Stomach (tissue), 9 donors: ENCODE data around the gene TCF7L1. TPM values are rescaled to one million over a fixed set of nuclear protein-coding genes. Genes with fewer than 3 reads are reported as not detected.

Source experiments
- DNase-seq, 2 donors: peaks; one replicate each; pipeline versions ENCODE4 v3.0.0 to v3.0.0-alpha.2; 2013 to 2019
- H3K27ac ChIP-seq, 5 donors: fragments of 200-600 bp in 4 of 5; sonication (generic) in 4 of 5; one replicate each; pipeline ENCODE4 v1.5.1; 2013 to 2019; ENCODE audit warnings: mild to moderate bottlenecking in 1 of 5, moderate library complexity in 1 of 5
- H3K27me3 ChIP-seq, 3 donors: fragments of 200-600 bp; sonication (generic); one replicate each; pipeline ENCODE4 v1.5.1; 2017 to 2019; ENCODE audit warnings: mixed run types in 1 of 3
- H3K36me3 ChIP-seq, 4 donors: fragments of 200-600 bp; sonication (generic); 1 replicate in 3 of 4; 2 replicates in 1 of 4; pipeline ENCODE4 v1.5.1; 2016 to 2019
- H3K4me1 ChIP-seq, 4 donors: fragments of 200-600 bp; sonication (generic); one replicate each; pipeline ENCODE4 v1.5.1; 2016 to 2019
- H3K4me3 ChIP-seq, 4 donors: fragments of 200-600 bp; sonication (generic) in 3 of 4; one replicate each; pipeline ENCODE4 v1.5.1; 2016 to 2019; ENCODE audit warnings: mild to moderate bottlenecking in 1 of 4
- H3K9me3 ChIP-seq, 4 donors: fragments of 200-600 bp; sonication (generic); one replicate each; pipeline ENCODE4 v1.5.1; 2016 to 2019
- EP300 ChIP-seq: sonication (generic); formaldehyde crosslinking; IDR thresholded peaks from one replicate; pipeline ENCODE4 v1.6.1; 2017; ENCODE audit warnings: antibody characterized with exemption
- POLR2A ChIP-seq, 4 donors: fragments of 450-650 bp; IDR thresholded peaks; one replicate each; pipeline ENCODE4 v1.6.1; 2016; ENCODE audit warnings: antibody characterized with exemption in 4 of 4, control low read depth in 2 of 4, mild to moderate bottlenecking in 1 of 4, moderate library complexity in 1 of 4
- POLR2AphosphoS5 ChIP-seq, 3 donors: sonication (generic); formaldehyde crosslinking; IDR thresholded peaks; one replicate each; pipeline ENCODE4 v1.6.1; 2016; ENCODE audit warnings: antibody characterized with exemption in 3 of 3
- WGBS, 5 donors: extraction: QIAGEN DNeasy Blood & Tissue Kit in 3 of 5; methylation state at CpG; one replicate each; pipeline versions ENCODE4 v1.1.5 to v1.1.7; 2013 to 2018; 5-methylcytosine and 5-hydroxymethylcytosine counted together
- intact Hi-C: fragments of 100-400 bp; cut with DNase I; formaldehyde crosslinking; loops from one replicate; pipeline ENCODE4 v1.15.1; 2023; ENCODE audit warnings: low total_unique reads
- polyA plus RNA-seq, 3 donors: library from polyadenylated mRNA; stranded (reverse); fragments of 200-250 nt; gene quantifications; one replicate each; pipeline ENCODE4 v1.2.3, GENCODE V29; 2013
- total RNA-seq, 5 donors: library from RNA; depleted of rRNA; stranded (reverse); fragments of >200 nt; gene quantifications; one replicate each; pipeline versions ENCODE4 v1.1.0 to v1.2.3, GENCODE V29; 2014 to 2016
- TF ChIP-seq, protein P1 (sequence below), 7 experiments: fragments of 450-650 bp in 4 of 7; fragments of 200-600 bp in 3 of 7; sonication (generic) in 3 of 7; IDR thresholded peaks; one replicate each; pipeline ENCODE4 v1.5.1; 2016 to 2019; ENCODE audit warnings: antibody characterized with exemption in 7 of 7, control low read depth in 2 of 7, mild to moderate bottlenecking in 1 of 7
- donor health status: healthy with polysubstance abuse.
- donor health status: Bipolar disorder and iron deficiency.
- donor health status: healthy.

TCF7L1 gene
- total and polyA plus RNA-seq, 8 donors, result 0.45 to 8.3 (median 4.9) TPM; not detected in 1

DNA sequence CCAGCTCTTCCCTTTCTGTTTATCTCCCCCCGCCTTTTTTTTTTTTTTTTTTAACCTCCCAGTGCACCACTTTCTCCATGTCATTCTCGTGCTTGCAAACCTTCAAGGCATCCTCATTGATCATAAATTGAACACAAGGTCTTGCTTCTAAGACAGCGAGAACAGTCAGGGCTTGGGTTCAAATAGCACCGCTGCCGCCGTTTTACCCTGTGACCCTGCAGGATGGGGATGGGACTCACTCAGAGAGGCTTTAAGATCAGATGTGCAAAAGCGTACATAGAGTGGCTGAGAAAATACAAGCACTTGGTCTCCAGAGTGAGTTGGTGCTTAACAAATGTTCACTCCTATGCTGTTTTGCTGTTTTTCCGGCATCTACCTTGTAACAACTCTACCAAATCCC, 93.6 kb downstream of the TCF7L1 start:
- Histone ChIP-seq H3K4me1 (peaks cover 0 to 6% (median 0%) of the 10 kb centered on the region in 4 donors), H3K27ac (no peak overlapping the region), H3K9me3 (no peaks in the 10 kb centered on the region), H3K27me3 (no peaks in the 10 kb centered on the region), H3K4me3 (no peak overlapping the region), H3K36me3 (no peaks in the 10 kb centered on the region)
- TF ChIP-seq POLR2AphosphoS5 (IDR thresholded peaks at IDR 0.05), result no peak
- TF ChIP-seq, protein P1, sequence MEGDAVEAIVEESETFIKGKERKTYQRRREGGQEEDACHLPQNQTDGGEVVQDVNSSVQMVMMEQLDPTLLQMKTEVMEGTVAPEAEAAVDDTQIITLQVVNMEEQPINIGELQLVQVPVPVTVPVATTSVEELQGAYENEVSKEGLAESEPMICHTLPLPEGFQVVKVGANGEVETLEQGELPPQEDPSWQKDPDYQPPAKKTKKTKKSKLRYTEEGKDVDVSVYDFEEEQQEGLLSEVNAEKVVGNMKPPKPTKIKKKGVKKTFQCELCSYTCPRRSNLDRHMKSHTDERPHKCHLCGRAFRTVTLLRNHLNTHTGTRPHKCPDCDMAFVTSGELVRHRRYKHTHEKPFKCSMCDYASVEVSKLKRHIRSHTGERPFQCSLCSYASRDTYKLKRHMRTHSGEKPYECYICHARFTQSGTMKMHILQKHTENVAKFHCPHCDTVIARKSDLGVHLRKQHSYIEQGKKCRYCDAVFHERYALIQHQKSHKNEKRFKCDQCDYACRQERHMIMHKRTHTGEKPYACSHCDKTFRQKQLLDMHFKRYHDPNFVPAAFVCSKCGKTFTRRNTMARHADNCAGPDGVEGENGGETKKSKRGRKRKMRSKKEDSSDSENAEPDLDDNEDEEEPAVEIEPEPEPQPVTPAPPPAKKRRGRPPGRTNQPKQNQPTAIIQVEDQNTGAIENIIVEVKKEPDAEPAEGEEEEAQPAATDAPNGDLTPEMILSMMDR (IDR thresholded peaks at IDR 0.05), result no peak
- no peak for TF ChIP-seq POLR2A (IDR thresholded peaks at IDR 0.05)
- TF ChIP-seq EP300, result no peak
- WGBS, 5 donors, result 89 to 93% (median 90%) methylated on average over 8 of the region's 8 CpGs
- DNase-seq, result no peak
- intact Hi-C loops, result no loop called here

DNA sequence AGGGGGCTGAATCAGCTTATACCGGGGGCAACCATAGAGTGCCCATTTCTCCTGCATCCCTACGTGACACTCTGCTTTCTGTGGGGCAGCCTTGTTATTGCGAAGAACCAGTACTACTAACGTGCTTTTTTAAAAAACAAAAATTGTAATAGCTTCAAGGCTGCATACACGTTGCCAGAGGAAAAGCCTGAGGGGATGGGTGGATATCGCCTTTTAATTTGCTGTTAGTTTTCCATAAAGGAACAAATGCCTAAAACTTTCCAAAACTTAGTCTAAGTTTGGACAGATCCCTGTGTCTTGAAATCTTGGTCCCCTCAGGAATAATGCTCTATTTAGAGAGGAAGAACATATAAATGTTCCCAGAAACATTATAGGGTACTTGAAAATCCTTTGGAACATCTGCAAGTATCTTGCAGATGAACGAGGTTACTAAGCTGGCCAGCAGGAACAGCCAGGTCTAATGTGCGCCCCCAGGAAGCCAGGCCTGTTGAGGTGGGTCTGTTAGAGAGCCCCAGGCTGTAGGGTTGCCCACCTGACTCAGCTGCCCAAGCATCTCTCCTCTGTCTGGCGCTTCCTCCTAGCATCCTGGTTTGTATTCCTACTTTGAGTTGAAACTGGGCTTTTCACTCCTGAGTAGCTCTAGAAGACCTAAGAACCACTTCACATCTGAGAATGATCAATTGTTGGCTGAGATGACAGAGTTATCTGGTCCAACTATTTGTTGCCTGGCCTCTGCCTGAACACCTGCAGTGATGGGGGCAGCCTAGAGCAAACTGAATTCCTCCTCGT, 97.7 kb downstream of the TCF7L1 start:
- no peak for TF ChIP-seq POLR2AphosphoS5 (IDR thresholded peaks at IDR 0.05)
- TF ChIP-seq POLR2A (IDR thresholded peaks at IDR 0.05), result no peak
- TF ChIP-seq EP300, result no peak
- TF ChIP-seq, protein P1 (IDR thresholded peaks at IDR 0.05), result no peak
- Histone ChIP-seq H3K36me3 (no peaks in the 10 kb centered on the region), H3K4me1 (peaks cover 0 to 10% (median 0%) of the 10 kb centered on the region in 4 donors), H3K27ac (no peak overlapping the region), H3K4me3 (no peak overlapping the region), H3K27me3 (no peaks in the 10 kb centered on the region), H3K9me3 (no peaks in the 10 kb centered on the region)
- DNase-seq, result peak in 1 of 2 donors; percentile 59
- WGBS, 5 donors, result 70 to 76% (median 72%) methylated on average over 10 of the region's 10 CpGs
- intact Hi-C loops, result no loop called here

DNA sequence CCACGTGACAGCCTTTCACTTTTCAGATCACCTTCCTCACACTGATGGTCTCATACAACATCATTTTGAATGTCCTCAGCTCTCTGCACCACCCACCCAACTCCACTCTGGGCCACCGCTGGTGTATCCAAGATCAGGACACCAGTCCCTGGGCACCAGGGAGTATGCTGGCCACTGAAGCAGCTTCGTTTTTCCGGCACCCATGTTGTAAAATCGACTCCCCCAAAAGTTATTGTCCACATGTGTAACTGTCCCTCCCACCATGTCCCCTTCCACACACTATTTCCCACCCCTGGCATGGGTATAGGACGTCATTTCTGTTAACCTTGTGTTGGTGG, 98.2 kb downstream of the TCF7L1 start:
- no peaks in the 10 kb centered on the region for H3K36me3 ChIP-seq
- intact Hi-C loops, result no loop called here
- WGBS, 5 donors, result 70 to 80% (median 74%) methylated on average over 6 of the region's 6 CpGs
- no peak overlapping the region for H3K4me3 ChIP-seq
- H3K9me3 ChIP-seq, result no peaks in the 10 kb centered on the region
- DNase-seq, result no peak
- H3K27ac ChIP-seq, result no peak overlapping the region
- TF ChIP-seq EP300, result no peak
- TF ChIP-seq POLR2AphosphoS5 (IDR thresholded peaks at IDR 0.05), result no peak
- no peak for TF ChIP-seq POLR2A (IDR thresholded peaks at IDR 0.05)
- TF ChIP-seq, protein P1 (IDR thresholded peaks at IDR 0.05), result no peak
- H3K4me1 ChIP-seq, result peaks cover 0 to 10% (median 0%) of the 10 kb centered on the region in 4 donors
- no peaks in the 10 kb centered on the region for H3K27me3 ChIP-seq

DNA sequence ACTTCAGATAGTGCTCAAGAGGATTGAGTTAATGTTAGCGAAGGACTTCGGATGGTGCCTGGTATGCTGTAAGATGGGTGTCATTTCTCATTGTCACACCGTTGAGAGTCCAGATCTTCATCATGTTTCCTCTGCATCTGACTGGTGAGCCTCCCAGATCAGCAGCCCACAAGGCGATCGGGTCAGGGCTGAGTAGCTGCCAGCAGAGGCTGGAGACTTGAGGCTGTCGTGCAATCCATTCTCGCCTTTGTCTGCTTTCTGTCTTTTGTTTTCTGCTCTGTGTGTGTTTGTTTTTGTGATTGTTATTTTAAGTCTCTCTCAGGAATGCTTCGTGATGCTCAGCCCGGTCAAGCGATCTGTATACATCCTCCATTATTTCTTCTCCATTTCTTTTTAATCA, 98.8 kb downstream of the TCF7L1 start:
- no peaks in the 10 kb centered on the region for H3K9me3 ChIP-seq
- H3K4me3 ChIP-seq, result no peak overlapping the region
- peaks cover 0 to 10% (median 0%) of the 10 kb centered on the region in 4 donors for H3K4me1 ChIP-seq
- intact Hi-C loops, result no loop called here
- no peak overlapping the region for H3K27ac ChIP-seq
- TF ChIP-seq, protein P1 (IDR thresholded peaks at IDR 0.05), result no peak
- TF ChIP-seq POLR2A (IDR thresholded peaks at IDR 0.05), result no peak
- TF ChIP-seq POLR2AphosphoS5 (IDR thresholded peaks at IDR 0.05), result no peak
- TF ChIP-seq EP300, result no peak
- WGBS, 5 donors, result 63 to 77% (median 68%) methylated on average over 10 of the region's 10 CpGs
- no peak for DNase-seq
- no peaks in the 10 kb centered on the region for H3K36me3 ChIP-seq
- no peaks in the 10 kb centered on the region for H3K27me3 ChIP-seq
